HepG2 (cell line): ENCODE data around the gene SIX5. TPM values are rescaled to one million over a fixed set of nuclear protein-coding genes. Genes with fewer than 3 reads are reported as not detected.

Experiments
- FOXP1 ChIP-seq, 2 experiments: fragments of 450-650 bp in 1 of 2; IDR thresholded peaks; 2 replicates each; pipeline ENCODE4 v1.6.1; 2017 to 2018; ENCODE audit warnings: antibody characterized with exemption in 1 of 2
- GATA4 ChIP-seq: sonication (generic); IDR thresholded peaks from 2 replicates; pipeline ENCODE4 v1.6.1; 2016; ENCODE audit warnings: antibody characterized with exemption, low read depth, borderline replicate concordance
- GZF1 ChIP-seq: sonication (generic); formaldehyde crosslinking; IDR thresholded peaks from 2 replicates; pipeline ENCODE4 v1.5.1; 2020; ENCODE audit warnings: mild to moderate bottlenecking, missing genetic modification reagents
- HNRNPUL1 ChIP-seq: fragments of 200-400 bp; formaldehyde crosslinking; IDR thresholded peaks from 2 replicates; pipeline ENCODE4 v1.6.1; 2017; ENCODE audit warnings: low read depth, mild to moderate bottlenecking, low read length, moderate library complexity
- NRL ChIP-seq: sonication (generic); formaldehyde crosslinking; IDR thresholded peaks from 2 replicates; pipeline ENCODE4 v1.5.0; 2020; ENCODE audit warnings: missing genetic modification reagents, mild to moderate bottlenecking, moderate library complexity, borderline replicate concordance
- SOX5 ChIP-seq: IDR thresholded peaks from 2 replicates; pipeline ENCODE4 v1.6.1; 2016; ENCODE audit warnings: borderline replicate concordance
- SUZ12 ChIP-seq: fragments of 150-350 bp; IDR thresholded peaks from 2 replicates; pipeline ENCODE4 v1.6.1; 2014; ENCODE audit warnings: low read depth, low read length
- ZC3H4 ChIP-seq: sonication (generic); formaldehyde crosslinking; IDR thresholded peaks from 2 replicates; pipeline ENCODE4 v1.4.0; 2020; ENCODE audit warnings: missing genetic modification reagents, borderline replicate concordance
- ZNF251 ChIP-seq: sonication (generic); formaldehyde crosslinking; IDR thresholded peaks from 2 replicates; pipeline ENCODE4 v1.9.0; 2021; ENCODE audit warnings: mild to moderate bottlenecking, missing genetic modification reagents
- ZNF737 ChIP-seq: sonication (generic); formaldehyde crosslinking; IDR thresholded peaks from 2 replicates; pipeline ENCODE4 v1.5.0; 2020; ENCODE audit warnings: missing genetic modification reagents, mild to moderate bottlenecking, borderline replicate concordance
- ZNF816 ChIP-seq: sonication (generic); formaldehyde crosslinking; IDR thresholded peaks from 2 replicates; pipeline ENCODE4 v1.8.0; 2022; ENCODE audit warnings: missing genetic modification reagents, mild to moderate bottlenecking, borderline replicate concordance
- polyA plus RNA-seq, 8 experiments: library from polyadenylated mRNA; depleted of rRNA in 3 of 8; stranded (reverse) in 7 of 8; unstranded in 1 of 8; fragments of >200 nt; fragmentation: Illumina TruSeq in 4 of 8; extraction: Trizol in 4 of 8; gene quantifications; 2 replicates each; pipeline versions ENCODE4 v1.2.1 to v1.2.3, GENCODE V29; 2011 to 2016; ENCODE audit warnings: low read depth in 4 of 8, missing spikeins in 1 of 8, mixed read lengths in 1 of 8; ENCODE audit not compliant: insufficient read depth in 1 of 8
- total RNA-seq, 5 experiments: library from RNA; depleted of rRNA; stranded (reverse); fragments of >200 nt; fragmentation: Illumina TruSeq; extraction: Trizol; gene quantifications; 2 replicates each; pipeline ENCODE4 v1.2.3, GENCODE V29; 2016; ENCODE audit warnings: low read depth in 1 of 5
- TF ChIP-seq, protein P1 (sequence below), 2 experiments: sonication (generic) in 1 of 2; formaldehyde crosslinking in 1 of 2; IDR thresholded peaks; 2 replicates each; pipeline versions ENCODE4 v1.6.1 to v1.9.0; 2014 to 2022; ENCODE audit warnings: antibody characterized with exemption in 1 of 2, borderline replicate concordance in 1 of 2, inconsistent platforms in 1 of 2, low read depth in 1 of 2, missing genetic modification reagents in 1 of 2
- TF ChIP-seq, protein P2 (sequence below): sonication (generic); formaldehyde crosslinking; conservative IDR thresholded peaks from 2 replicates; pipeline ENCODE4 v1.4.0; 2020; ENCODE audit warnings: mild to moderate bottlenecking, missing genetic modification reagents, moderate library complexity
- TF ChIP-seq, protein P3 (sequence below): sonication (generic); formaldehyde crosslinking; IDR thresholded peaks from 2 replicates; pipeline ENCODE4 v1.4.0; 2020; ENCODE audit warnings: missing genetic modification reagents, borderline replicate concordance

The SIX5 gene
- total and polyA plus RNA-seq, 2 of the 13 experiments (the other 11 are each of a cell fraction or from before 2014, with no cell fraction given): 7.7 to 10.5 TPM

DNA sequence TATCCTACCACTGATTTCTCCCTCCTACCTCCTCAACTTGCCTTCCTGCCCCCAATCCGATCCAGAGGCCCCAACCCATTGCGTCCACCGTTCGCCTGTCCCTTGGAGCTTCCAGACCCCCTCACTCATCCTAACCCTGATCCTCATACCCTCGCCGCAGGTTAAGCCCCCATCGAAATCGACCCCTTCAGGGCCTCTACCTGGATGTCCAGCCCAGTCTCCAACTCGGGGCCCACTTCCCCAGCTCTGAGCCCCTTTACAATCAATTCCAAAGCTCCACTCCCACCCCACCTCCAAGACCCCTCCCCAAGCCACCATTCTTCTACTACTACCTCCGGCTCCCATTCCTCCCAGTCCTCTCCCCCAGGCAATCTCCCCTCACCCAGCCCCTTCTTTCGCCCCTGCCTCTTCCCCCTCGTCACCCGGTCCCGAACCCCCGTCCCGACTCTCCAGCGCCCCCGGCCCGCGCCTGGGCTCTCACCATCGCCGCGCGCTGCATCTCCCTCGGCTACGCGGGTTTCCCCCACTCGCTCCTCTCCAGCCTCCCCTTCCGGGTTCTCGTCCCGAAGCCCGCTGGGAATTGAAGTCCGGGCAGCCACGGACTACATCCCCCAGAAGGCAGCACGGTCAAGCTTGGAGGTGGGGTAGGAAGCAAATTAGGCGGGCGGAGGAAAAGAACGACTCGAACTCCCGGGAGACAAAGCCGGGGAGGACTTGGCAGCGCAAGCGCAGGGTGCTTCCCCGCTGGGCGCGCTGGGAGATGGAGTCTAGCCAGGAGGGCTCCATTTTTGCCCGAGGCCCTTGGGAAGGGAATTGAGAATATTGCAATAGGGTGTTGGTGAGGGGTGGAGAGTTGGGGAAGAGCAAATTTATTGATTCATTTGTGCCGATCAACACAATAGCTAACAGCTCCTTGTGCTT lies 38.4 kb downstream of the SIX5 start, which contains the start of gene FBXO46 (continued):
- TF ChIP-seq, protein P1, sequence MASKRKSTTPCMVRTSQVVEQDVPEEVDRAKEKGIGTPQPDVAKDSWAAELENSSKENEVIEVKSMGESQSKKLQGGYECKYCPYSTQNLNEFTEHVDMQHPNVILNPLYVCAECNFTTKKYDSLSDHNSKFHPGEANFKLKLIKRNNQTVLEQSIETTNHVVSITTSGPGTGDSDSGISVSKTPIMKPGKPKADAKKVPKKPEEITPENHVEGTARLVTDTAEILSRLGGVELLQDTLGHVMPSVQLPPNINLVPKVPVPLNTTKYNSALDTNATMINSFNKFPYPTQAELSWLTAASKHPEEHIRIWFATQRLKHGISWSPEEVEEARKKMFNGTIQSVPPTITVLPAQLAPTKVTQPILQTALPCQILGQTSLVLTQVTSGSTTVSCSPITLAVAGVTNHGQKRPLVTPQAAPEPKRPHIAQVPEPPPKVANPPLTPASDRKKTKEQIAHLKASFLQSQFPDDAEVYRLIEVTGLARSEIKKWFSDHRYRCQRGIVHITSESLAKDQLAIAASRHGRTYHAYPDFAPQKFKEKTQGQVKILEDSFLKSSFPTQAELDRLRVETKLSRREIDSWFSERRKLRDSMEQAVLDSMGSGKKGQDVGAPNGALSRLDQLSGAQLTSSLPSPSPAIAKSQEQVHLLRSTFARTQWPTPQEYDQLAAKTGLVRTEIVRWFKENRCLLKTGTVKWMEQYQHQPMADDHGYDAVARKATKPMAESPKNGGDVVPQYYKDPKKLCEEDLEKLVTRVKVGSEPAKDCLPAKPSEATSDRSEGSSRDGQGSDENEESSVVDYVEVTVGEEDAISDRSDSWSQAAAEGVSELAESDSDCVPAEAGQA (IDR thresholded peaks at IDR 0.05; ENCODE audit: low read depth): 0 out of 2 replicates have a peak, but pooled peaks have one; percentile 30
- TF ChIP-seq, protein P1 (CRISPR knock-in tag; IDR thresholded peaks at IDR 0.05; ENCODE audit: borderline replicate concordance): no peak
- TF ChIP-seq ZNF816 (no peak), ZNF737 (no peak), SOX5 (CRISPR knock-in tag) (no peak; the same call in 1 of the 2 replicates), GATA4 (peak; percentile 47; the same call in 1 of the 2 replicates), ZNF251 (CRISPR knock-in tag) (no peak), HNRNPUL1 (no peak), SUZ12 (peak; percentile 90), ZC3H4 (CRISPR knock-in tag) (no peak), GZF1 (CRISPR knock-in tag) (no peak), NRL (CRISPR knock-in tag) (no peak), FOXP1 (IDR thresholded peaks at IDR 0.05) (no peak), FOXP1 (CRISPR knock-in tag; IDR thresholded peaks at IDR 0.05) (no peak; the same call in 1 of the 2 replicates)
- TF ChIP-seq, protein P2, sequence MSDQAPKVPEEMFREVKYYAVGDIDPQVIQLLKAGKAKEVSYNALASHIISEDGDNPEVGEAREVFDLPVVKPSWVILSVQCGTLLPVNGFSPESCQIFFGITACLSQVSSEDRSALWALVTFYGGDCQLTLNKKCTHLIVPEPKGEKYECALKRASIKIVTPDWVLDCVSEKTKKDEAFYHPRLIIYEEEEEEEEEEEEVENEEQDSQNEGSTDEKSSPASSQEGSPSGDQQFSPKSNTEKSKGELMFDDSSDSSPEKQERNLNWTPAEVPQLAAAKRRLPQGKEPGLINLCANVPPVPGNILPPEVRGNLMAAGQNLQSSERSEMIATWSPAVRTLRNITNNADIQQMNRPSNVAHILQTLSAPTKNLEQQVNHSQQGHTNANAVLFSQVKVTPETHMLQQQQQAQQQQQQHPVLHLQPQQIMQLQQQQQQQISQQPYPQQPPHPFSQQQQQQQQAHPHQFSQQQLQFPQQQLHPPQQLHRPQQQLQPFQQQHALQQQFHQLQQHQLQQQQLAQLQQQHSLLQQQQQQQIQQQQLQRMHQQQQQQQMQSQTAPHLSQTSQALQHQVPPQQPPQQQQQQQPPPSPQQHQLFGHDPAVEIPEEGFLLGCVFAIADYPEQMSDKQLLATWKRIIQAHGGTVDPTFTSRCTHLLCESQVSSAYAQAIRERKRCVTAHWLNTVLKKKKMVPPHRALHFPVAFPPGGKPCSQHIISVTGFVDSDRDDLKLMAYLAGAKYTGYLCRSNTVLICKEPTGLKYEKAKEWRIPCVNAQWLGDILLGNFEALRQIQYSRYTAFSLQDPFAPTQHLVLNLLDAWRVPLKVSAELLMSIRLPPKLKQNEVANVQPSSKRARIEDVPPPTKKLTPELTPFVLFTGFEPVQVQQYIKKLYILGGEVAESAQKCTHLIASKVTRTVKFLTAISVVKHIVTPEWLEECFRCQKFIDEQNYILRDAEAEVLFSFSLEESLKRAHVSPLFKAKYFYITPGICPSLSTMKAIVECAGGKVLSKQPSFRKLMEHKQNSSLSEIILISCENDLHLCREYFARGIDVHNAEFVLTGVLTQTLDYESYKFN (CRISPR knock-in tag): peak; percentile 64
- TF ChIP-seq, protein P3, sequence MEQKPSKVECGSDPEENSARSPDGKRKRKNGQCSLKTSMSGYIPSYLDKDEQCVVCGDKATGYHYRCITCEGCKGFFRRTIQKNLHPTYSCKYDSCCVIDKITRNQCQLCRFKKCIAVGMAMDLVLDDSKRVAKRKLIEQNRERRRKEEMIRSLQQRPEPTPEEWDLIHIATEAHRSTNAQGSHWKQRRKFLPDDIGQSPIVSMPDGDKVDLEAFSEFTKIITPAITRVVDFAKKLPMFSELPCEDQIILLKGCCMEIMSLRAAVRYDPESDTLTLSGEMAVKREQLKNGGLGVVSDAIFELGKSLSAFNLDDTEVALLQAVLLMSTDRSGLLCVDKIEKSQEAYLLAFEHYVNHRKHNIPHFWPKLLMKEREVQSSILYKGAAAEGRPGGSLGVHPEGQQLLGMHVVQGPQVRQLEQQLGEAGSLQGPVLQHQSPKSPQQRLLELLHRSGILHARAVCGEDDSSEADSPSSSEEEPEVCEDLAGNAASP (CRISPR knock-in tag): peak; percentile 32; the same call in 1 of the 2 replicates
